Panc1 (cell line): Measurements from ENCODE around the gene TLCD3B. TPM values are rescaled to one million over a fixed set of nuclear protein-coding genes. Genes with fewer than 3 reads are reported as not detected.

Source experiments
- ATAC-seq: fragments of 200-7000 bp; cut with Tn5 transposase; 2 replicates; pipeline ENCODE4 v1.9.1; 2020; ENCODE audit warnings: mild to moderate bottlenecking, moderate library complexity
- BruUV-seq: library from RNA; stranded (reverse); fragments of 400-500 nt; replicated peaks from 2 replicates; lab custom pipeline; 2021; lab: Mats Ljungman, UMichigan
- CTCF ChIA-PET: fragments of 300-600 bp; sonication (Branson Sonifier 250); formaldehyde crosslinking; loops from one replicate; lab custom pipeline; 2022; ENCODE audit warnings: antibody characterized with exemption; lab: Charles Lee
- POLR2A ChIA-PET: fragments of 300-600 bp; sonication (Branson Sonifier 250); formaldehyde crosslinking; loops from one replicate; lab custom pipeline; 2022; ENCODE audit warnings: antibody characterized with exemption; lab: Charles Lee
- DNase-seq: peaks from one replicate; pipeline ENCODE4 v3.0.0-alpha.2; 2010; ENCODE audit warnings: low read depth, low spot score
- H3K27ac ChIP-seq: 2 replicates; pipeline ENCODE4 v1.5.1; 2011; ENCODE audit warnings: mild to moderate bottlenecking, low read length, inconsistent platforms
- H3K27me3 ChIP-seq: fragments of 200-500 bp; sonication (Bioruptor generic); 2 replicates; pipeline ENCODE4 v1.6.0; 2014; ENCODE audit warnings: low read length, inconsistent platforms; ENCODE audit not compliant: control insufficient read depth, insufficient read depth
- H3K36me3 ChIP-seq: fragments of 200-500 bp; sonication (Bioruptor generic); 2 replicates; pipeline ENCODE4 v1.5.1; 2014; ENCODE audit warnings: inconsistent platforms, mild to moderate bottlenecking, low read length, moderate library complexity; ENCODE audit not compliant: control insufficient read depth, insufficient read depth
- H3K4me1 ChIP-seq: 2 replicates; pipeline ENCODE4 v1.5.1; 2011; ENCODE audit warnings: inconsistent platforms, mild to moderate bottlenecking, low read length, moderate library complexity; ENCODE audit not compliant: control insufficient read depth, insufficient read depth
- H3K4me3 ChIP-seq, 2 experiments: 2 replicates each; pipeline ENCODE4 v1.5.1; 2011 to 2012; ENCODE audit warnings: low read depth in 2 of 2, low read length in 2 of 2, mild to moderate bottlenecking in 2 of 2, inconsistent platforms in 1 of 2, moderate library complexity in 1 of 2
- H3K9me3 ChIP-seq: fragments of 200-500 bp; sonication (Bioruptor generic); 2 replicates; pipeline ENCODE4 v1.5.1; 2014; ENCODE audit warnings: low read depth, mild to moderate bottlenecking, inconsistent platforms, low read length, moderate library complexity; ENCODE audit not compliant: control insufficient read depth, insufficient read depth
- CTCF ChIP-seq: fragments of 450-650 bp; IDR thresholded peaks from 2 replicates; pipeline ENCODE4 v1.5.1; 2017; ENCODE audit warnings: mild to moderate bottlenecking
- POLR2AphosphoS5 ChIP-seq: IDR thresholded peaks from 2 replicates; pipeline ENCODE4 v1.6.1; 2012; ENCODE audit warnings: mild to moderate bottlenecking, low read depth, low read length, moderate library complexity
- REST ChIP-seq, 2 experiments: IDR thresholded peaks; 2 replicates each; pipeline ENCODE4 v1.6.1; 2011 to 2012; ENCODE audit warnings: low read depth in 2 of 2, control low read depth in 1 of 2, low read length in 1 of 2, mild to moderate bottlenecking in 1 of 2, moderate library complexity in 1 of 2; ENCODE audit not compliant: insufficient read depth in 1 of 2
- SIN3A ChIP-seq: IDR thresholded peaks from 2 replicates; pipeline ENCODE4 v1.6.1; 2012; ENCODE audit warnings: low read depth, mild to moderate bottlenecking, low read length, moderate library complexity, borderline replicate concordance; ENCODE audit not compliant: insufficient read depth
- TCF7L2 ChIP-seq: IDR thresholded peaks from 2 replicates; pipeline ENCODE4 v1.6.1; 2011; ENCODE audit warnings: mild to moderate bottlenecking, low read depth, low read length, inconsistent platforms
- in situ Hi-C: cut with HindIII; loops from 2 replicates; pipeline ENCODE4 v1.10.0; 2016; ENCODE audit warnings: low sequenced_read_pairs, low pct_unique_long_range_greater_than_20kb
- intact Hi-C: fragments of 100-400 bp; cut with micrococcal nuclease; formaldehyde crosslinking; loops from one replicate; pipeline ENCODE4 v1.10.0; 2022; ENCODE audit not compliant: unreplicated experiment
- total RNA-seq: library from RNA; stranded (reverse); gene quantifications from one replicate; pipeline ENCODE4 v1.2.1, GENCODE V29; 2021; ENCODE audit not compliant: unreplicated experiment

TLCD3B gene
- total RNA-seq, 1 experiment from 2014 or later = 3.5 TPM

GRCh38 chr16:30026449-30026848, 4.6 kb downstream of the TLCD3B start:
- CTCF ChIA-PET = interaction anchor here (0.6 kb wide), 1 partner anchor 53 kb away, joined by 5 read pairs; the partner anchor contains the start of gene TAOK2
- ATAC-seq = no peak
- TF ChIP-seq TCF7L2 (no peak), REST (IDR thresholded peaks at IDR 0.05; ENCODE audit: insufficient read depth in 1 of 2, low read depth in 2 of 2, low read length in 1 of 2) (no peak), CTCF (no peak), SIN3A (no peak), POLR2AphosphoS5 (no peak)

GRCh38 chr16:30025574-30025973, 5.5 kb downstream of the TLCD3B start:
- no peak for TF ChIP-seq TCF7L2
- no peak for TF ChIP-seq POLR2AphosphoS5
- TF ChIP-seq REST (IDR thresholded peaks at IDR 0.05; ENCODE audit: insufficient read depth in 1 of 2, low read depth in 2 of 2, low read length in 1 of 2) = no peak
- no peak for TF ChIP-seq CTCF
- TF ChIP-seq SIN3A = no peak
- ChIA-PET POLR2A (interaction anchor here (0.5 kb wide), 1 partner anchor 903 kb away, joined by 6 read pairs; no protein-coding TSS in a partner anchor), CTCF (no interaction called here)
- Histone ChIP-seq H3K36me3 (no peaks in the 10 kb centered on the region), H3K27me3 (no peaks in the 10 kb centered on the region), H3K4me1 (no peaks in the 10 kb centered on the region; the same call in 1 of the 2 replicates), H3K9me3 (no peaks in the 10 kb centered on the region), H3K4me3 (no peak overlapping the region), H3K27ac (no peak overlapping the region)
- in situ Hi-C loops = no loop called here
- intact Hi-C loops = loop anchor here (5.0 to 10.0 kb wide), 2 partner anchors 111 to 333 kb away; no protein-coding TSS in a partner anchor
- DNase-seq = no peak
- BruUV-seq = no TSS peak
- no peak for ATAC-seq

More at GRCh38 chr16:30026449-30026848, 4.6 kb downstream of the TLCD3B start:
- Histone ChIP-seq H3K36me3 (no peaks in the 10 kb centered on the region), H3K27me3 (no peaks in the 10 kb centered on the region), H3K4me3 (no peak overlapping the region), H3K9me3 (no peaks in the 10 kb centered on the region), H3K4me1 (peaks cover 2% of the 10 kb centered on the region), H3K27ac (no peak overlapping the region)
- no peak for DNase-seq
- intact Hi-C loops (loop anchor here (5.0 to 10.0 kb wide), 2 partner anchors 112 to 334 kb away; no protein-coding TSS in a partner anchor), in situ Hi-C loops (no loop called here)
- no TSS peak for BruUV-seq
- POLR2A ChIA-PET = no interaction called here
